Measurements from ENCODE around the gene GSE1.
"Not testable (repeated sequence)": the region's sequence is repeated elsewhere in the genome, so short reads cannot be mapped to it uniquely, and the experiment has no call there.

Gene GSE1

GRCh38 chr16:85587762-85588556 is 25.2 kb upstream of the GSE1 start:
- H3K36me3 ChIP-seq (ENCODE audit: control insufficient read depth, insufficient read depth, low read length) = no peaks in the 10 kb centered on the region
- H3K9me3 ChIP-seq (ENCODE audit: control insufficient read depth, low read length) = no peaks in the 10 kb centered on the region
- H3K4me3 ChIP-seq (ENCODE audit: low read length) = no peak overlapping the region
- H3K27me3 ChIP-seq (ENCODE audit: control insufficient read depth, insufficient read depth, low read length) = no peaks in the 10 kb centered on the region
- H3K9ac ChIP-seq (ENCODE audit: low read length) = no peak overlapping the region
- H3K4me1 ChIP-seq (ENCODE audit: control insufficient read depth, insufficient read depth, low read length) = peaks cover 5% of the 10 kb centered on the region

- Histone ChIP-seq H3K9me3 (ENCODE audit: control insufficient read depth, low read length) (no peaks in the 10 kb centered on the region), H3K36me3 (ENCODE audit: control insufficient read depth, insufficient read depth, low read length) (no peaks in the 10 kb centered on the region), H3K9ac (ENCODE audit: low read length) (no peak overlapping the region), H3K4me3 (ENCODE audit: low read length) (no peak overlapping the region), H3K4me1 (ENCODE audit: control insufficient read depth, insufficient read depth, low read length) (peaks cover 5% of the 10 kb centered on the region), H3K27me3 (ENCODE audit: control insufficient read depth, insufficient read depth, low read length) (no peaks in the 10 kb centered on the region)
These were observed 24.3 kb upstream of the GSE1 start for GRCh38 chr16:85588562-85589503.

- H3K9me3 ChIP-seq (ENCODE audit: control insufficient read depth, low read length) = no peaks in the 10 kb centered on the region
- H3K4me1 ChIP-seq (ENCODE audit: control insufficient read depth, insufficient read depth, low read length) = peaks cover 5% of the 10 kb centered on the region
- no peak overlapping the region for H3K4me3 ChIP-seq (ENCODE audit: low read length)
- no peak overlapping the region for H3K9ac ChIP-seq (ENCODE audit: low read length)
- H3K27me3 ChIP-seq (ENCODE audit: control insufficient read depth, insufficient read depth, low read length) = no peaks in the 10 kb centered on the region
- no peaks in the 10 kb centered on the region for H3K36me3 ChIP-seq (ENCODE audit: control insufficient read depth, insufficient read depth, low read length)
These were observed 23.2 kb upstream of the GSE1 start for GRCh38 chr16:85589688-85590505.

- H3K4me1 ChIP-seq (ENCODE audit: control insufficient read depth, insufficient read depth, low read length) = peaks cover 5% of the 10 kb centered on the region
- no peaks in the 10 kb centered on the region for H3K9me3 ChIP-seq (ENCODE audit: control insufficient read depth, low read length)
- no peaks in the 10 kb centered on the region for H3K27me3 ChIP-seq (ENCODE audit: control insufficient read depth, insufficient read depth, low read length)
- no peak overlapping the region for H3K4me3 ChIP-seq (ENCODE audit: low read length)
- no peaks in the 10 kb centered on the region for H3K36me3 ChIP-seq (ENCODE audit: control insufficient read depth, insufficient read depth, low read length)
- no peak overlapping the region for H3K9ac ChIP-seq (ENCODE audit: low read length)
These were observed 22.7 kb upstream of the GSE1 start for GRCh38 chr16:85590506-85590832.

- no peak overlapping the region for H3K9ac ChIP-seq (ENCODE audit: low read length)
- H3K27me3 ChIP-seq (ENCODE audit: control insufficient read depth, insufficient read depth, low read length) = no peaks in the 10 kb centered on the region
- no peaks in the 10 kb centered on the region for H3K36me3 ChIP-seq (ENCODE audit: control insufficient read depth, insufficient read depth, low read length)
- H3K4me1 ChIP-seq (ENCODE audit: control insufficient read depth, insufficient read depth, low read length) = peaks cover 5% of the 10 kb centered on the region
- H3K4me3 ChIP-seq (ENCODE audit: low read length) = no peak overlapping the region
- H3K9me3 ChIP-seq (ENCODE audit: control insufficient read depth, low read length) = no peaks in the 10 kb centered on the region
These were observed 21.7 kb upstream of the GSE1 start for GRCh38 chr16:85591381-85591780.

GRCh38 chr16:85592277-85592676 is 20.8 kb upstream of the GSE1 start:
- not testable (repeated sequence) for H3K4me3 ChIP-seq (ENCODE audit: low read length); H3K9ac ChIP-seq (ENCODE audit: low read length); H3K36me3 ChIP-seq (ENCODE audit: control insufficient read depth, insufficient read depth, low read length); H3K27me3 ChIP-seq (ENCODE audit: control insufficient read depth, insufficient read depth, low read length); H3K4me1 ChIP-seq (ENCODE audit: control insufficient read depth, insufficient read depth, low read length); H3K9me3 ChIP-seq (ENCODE audit: control insufficient read depth, low read length)

- Histone ChIP-seq H3K9ac (ENCODE audit: low read length) (no peak overlapping the region), H3K4me3 (ENCODE audit: low read length) (no peak overlapping the region), H3K9me3 (ENCODE audit: control insufficient read depth, low read length) (no peaks in the 10 kb centered on the region)
These were observed 20.2 kb upstream of the GSE1 start for GRCh38 chr16:85592700-85593493.

GRCh38 chr16:85593494-85594221 is 19.5 kb upstream of the GSE1 start:
- Histone ChIP-seq H3K4me1 (ENCODE audit: control insufficient read depth, insufficient read depth, low read length) (peaks cover 5% of the 10 kb centered on the region), H3K9me3 (ENCODE audit: control insufficient read depth, low read length) (no peaks in the 10 kb centered on the region), H3K9ac (ENCODE audit: low read length) (no peak overlapping the region), H3K4me3 (ENCODE audit: low read length) (no peak overlapping the region), H3K36me3 (ENCODE audit: control insufficient read depth, insufficient read depth, low read length) (no peaks in the 10 kb centered on the region), H3K27me3 (ENCODE audit: control insufficient read depth, insufficient read depth, low read length) (no peaks in the 10 kb centered on the region)

More at GRCh38 chr16:85592700-85593493, 20.2 kb upstream of the GSE1 start:
- Histone ChIP-seq H3K27me3 (ENCODE audit: control insufficient read depth, insufficient read depth, low read length) (no peaks in the 10 kb centered on the region), H3K4me1 (ENCODE audit: control insufficient read depth, insufficient read depth, low read length) (peaks cover 5% of the 10 kb centered on the region), H3K36me3 (ENCODE audit: control insufficient read depth, insufficient read depth, low read length) (no peaks in the 10 kb centered on the region)

- Histone ChIP-seq H3K4me1 (ENCODE audit: control insufficient read depth, insufficient read depth, low read length) (peaks cover 5% of the 10 kb centered on the region), H3K36me3 (ENCODE audit: control insufficient read depth, insufficient read depth, low read length) (no peaks in the 10 kb centered on the region), H3K27me3 (ENCODE audit: control insufficient read depth, insufficient read depth, low read length) (no peaks in the 10 kb centered on the region), H3K9ac (ENCODE audit: low read length) (no peak overlapping the region), H3K9me3 (ENCODE audit: control insufficient read depth, low read length) (no peaks in the 10 kb centered on the region), H3K4me3 (ENCODE audit: low read length) (no peak overlapping the region)
These were observed 18.7 kb upstream of the GSE1 start for GRCh38 chr16:85594273-85594977.

- Histone ChIP-seq H3K27me3 (ENCODE audit: control insufficient read depth, insufficient read depth, low read length) (no peaks in the 10 kb centered on the region), H3K36me3 (ENCODE audit: control insufficient read depth, insufficient read depth, low read length) (no peaks in the 10 kb centered on the region), H3K4me1 (ENCODE audit: control insufficient read depth, insufficient read depth, low read length) (peaks cover 5% of the 10 kb centered on the region), H3K4me3 (ENCODE audit: low read length) (no peak overlapping the region), H3K9ac (ENCODE audit: low read length) (no peak overlapping the region), H3K9me3 (ENCODE audit: control insufficient read depth, low read length) (no peaks in the 10 kb centered on the region)
These were observed 18.0 kb upstream of the GSE1 start for GRCh38 chr16:85594978-85595661.
